Aorta (tissue), 5 donors: ENCODE data around the gene EMC10. TPM values are rescaled to one million over a fixed set of nuclear protein-coding genes. Genes with fewer than 3 reads are reported as not detected.

Experiments used
- ATAC-seq: fragments of 200-7000 bp; cut with Tn5 transposase; one replicate; pipeline ENCODE4 v1.9.1; 2022; ENCODE audit warnings: moderate library complexity; ENCODE audit not compliant: low FRiP score
- DNase-seq, 2 donors: peaks; one replicate each; pipeline ENCODE4 v3.0.0-alpha.2; 2020
- H3K27ac ChIP-seq, 2 donors: one replicate each; pipeline ENCODE4 v1.5.1; 2013; ENCODE audit warnings: low read length in 2 of 2, mild to moderate bottlenecking in 2 of 2, moderate library complexity in 2 of 2, control low read depth in 1 of 2, inconsistent platforms in 1 of 2, low read depth in 1 of 2
- H3K27me3 ChIP-seq, 2 donors: one replicate each; pipeline ENCODE4 v1.6.1; 2013; ENCODE audit warnings: control low read depth in 1 of 2, low read length in 1 of 2, mild to moderate bottlenecking in 1 of 2, moderate library complexity in 1 of 2; ENCODE audit not compliant: insufficient read depth in 2 of 2, control insufficient read depth in 1 of 2
- H3K36me3 ChIP-seq, 2 donors: one replicate each; pipeline ENCODE4 v1.6.1; 2013; ENCODE audit warnings: control low read depth in 1 of 2, low read length in 1 of 2, mild to moderate bottlenecking in 1 of 2; ENCODE audit not compliant: insufficient read depth in 2 of 2, control insufficient read depth in 1 of 2
- H3K4me1 ChIP-seq, 2 donors: one replicate each; pipeline ENCODE4 v1.6.1; 2013; ENCODE audit warnings: low read length in 2 of 2, control low read depth in 1 of 2, mild to moderate bottlenecking in 1 of 2, moderate library complexity in 1 of 2; ENCODE audit not compliant: insufficient read depth in 2 of 2, control insufficient read depth in 1 of 2
- H3K4me3 ChIP-seq, 2 donors: one replicate each; pipeline ENCODE4 v1.5.1; 2013; ENCODE audit warnings: low read length in 2 of 2, control low read depth in 1 of 2, mild to moderate bottlenecking in 1 of 2
- H3K9me3 ChIP-seq: one replicate; pipeline ENCODE4 v1.6.1; 2013; ENCODE audit warnings: mild to moderate bottlenecking, low read length; ENCODE audit not compliant: control insufficient read depth
- WGBS, 2 donors: extraction: QIAGEN DNeasy Blood & Tissue Kit; methylation state at CpG; one replicate each; pipeline ENCODE4 v1.1.7; 2013; 5-methylcytosine and 5-hydroxymethylcytosine counted together
- intact Hi-C, 2 donors: fragments of 100-400 bp; cut with DNase I; formaldehyde crosslinking; loops; one replicate each; pipeline versions ENCODE4 v1.14.2 to v1.15.0; 2022
- polyA plus RNA-seq, 2 donors: library from polyadenylated mRNA; stranded (reverse); fragments of 200-250 nt; gene quantifications; one replicate each; pipeline ENCODE4 v1.2.3, GENCODE V29; 2013
- total RNA-seq, 2 donors: library from RNA; stranded (reverse); fragmentation: NEBNext Ultra II Directional; extraction: Animal tissue kit (Norgen Biotek cat#: 25700); gene quantifications; one replicate each; pipeline ENCODE4 v1.2.1, GENCODE V29; 2021
- donor health status: healthy with polysubstance abuse.
- donor health status: Bipolar disorder and iron deficiency.
- donor health status: DM: no; HTN: no; CAD: no.
- donor health status: DM: no; HTN: no; CAD: no.
- donor health status: DM: yes; HTN: yes; CAD: no.

Gene EMC10
- total and polyA plus RNA-seq, 4 donors = 65.2 to 111 (median 83.1) TPM

GRCh38 chr19:50479761-50480251 lies 3.5 kb downstream of the EMC10 start:
- intact Hi-C loops = no loop called here
- WGBS, 2 donors = 93 to 95% methylated on average over 16 of the region's 16 CpGs
- Histone ChIP-seq H3K4me1 (no peaks in the 10 kb centered on the region), H3K36me3 (peaks cover 4% of the 10 kb centered on the region in 2 donors), H3K9me3 (no peaks in the 10 kb centered on the region), H3K27ac (no peak overlapping the region), H3K27me3 (no peaks in the 10 kb centered on the region), H3K4me3 (no peak overlapping the region)
- ATAC-seq = no peak
- peak in 1 of 2 donors; percentile 55 for DNase-seq

- Histone ChIP-seq H3K36me3 (peaks cover 4% of the 10 kb centered on the region in 2 donors), H3K4me3 (no peak overlapping the region), H3K27me3 (no peaks in the 10 kb centered on the region), H3K9me3 (no peaks in the 10 kb centered on the region), H3K27ac (no peak overlapping the region), H3K4me1 (no peaks in the 10 kb centered on the region)
- intact Hi-C loops = no loop called here
- 87 to 90% methylated on average over 33 to 37 of the region's 37 CpGs for WGBS, 2 donors
- no peak for ATAC-seq
- peak in 1 of 2 donors; percentile 61 for DNase-seq
Observed at GRCh38 chr19:50480281-50481111, 4.2 kb downstream of the EMC10 start.

GRCh38 chr19:50481351-50482149 lies 5.2 kb downstream of the EMC10 start:
- no peak for ATAC-seq
- Histone ChIP-seq H3K4me1 (no peaks in the 10 kb centered on the region), H3K9me3 (no peaks in the 10 kb centered on the region), H3K36me3 (peaks cover 4% of the 10 kb centered on the region in 2 donors), H3K27ac (no peak overlapping the region), H3K4me3 (no peak overlapping the region), H3K27me3 (no peaks in the 10 kb centered on the region)
- intact Hi-C loops = no loop called here
- 92% methylated on average over 25 to 27 of the region's 27 CpGs for WGBS, 2 donors
- peak; percentile 33 to 69 for DNase-seq

GRCh38 chr19:50482271-50482855 lies 6.1 kb downstream of the EMC10 start:
- intact Hi-C loops = no loop called here
- peaks cover 4% of the 10 kb centered on the region in 2 donors for H3K36me3 ChIP-seq
- WGBS, 2 donors = 73 to 78% methylated on average over 15 to 16 of the region's 16 CpGs

GRCh38 chr19:50482916-50483315 lies 6.6 kb downstream of the EMC10 start:
- H3K9me3 ChIP-seq = no peaks in the 10 kb centered on the region
- H3K36me3 ChIP-seq = peaks cover 4% of the 10 kb centered on the region in 2 donors
- H3K27me3 ChIP-seq = no peaks in the 10 kb centered on the region
- WGBS, 2 donors = 53 to 59% methylated on average over 10 of the region's 10 CpGs
- H3K4me3 ChIP-seq = no peak overlapping the region
- no peak for ATAC-seq
- peak in 1 of 2 donors; percentile 36 for DNase-seq
- H3K27ac ChIP-seq = no peak overlapping the region
- intact Hi-C loops = no loop called here
- no peaks in the 10 kb centered on the region for H3K4me1 ChIP-seq

More at GRCh38 chr19:50482271-50482855, 6.1 kb downstream of the EMC10 start:
- H3K9me3 ChIP-seq = no peaks in the 10 kb centered on the region
- ATAC-seq = no peak
- H3K4me1 ChIP-seq = no peaks in the 10 kb centered on the region
- H3K27me3 ChIP-seq = no peaks in the 10 kb centered on the region
- no peak overlapping the region for H3K27ac ChIP-seq
- no peak overlapping the region for H3K4me3 ChIP-seq
- peak; percentile 27 to 48 for DNase-seq

GRCh38 chr19:50485284-50485955 lies 9.1 kb downstream of the EMC10 start:
- Histone ChIP-seq H3K4me3 (no peak overlapping the region), H3K36me3 (peaks cover 2 to 4% of the 10 kb centered on the region in 2 donors), H3K9me3 (no peaks in the 10 kb centered on the region), H3K27me3 (no peaks in the 10 kb centered on the region), H3K4me1 (no peaks in the 10 kb centered on the region), H3K27ac (no peak overlapping the region)
- intact Hi-C loops = no loop called here
- 83 to 88% methylated on average over 10 of the region's 10 CpGs for WGBS, 2 donors
- ATAC-seq (no peak), DNase-seq (peak in 1 of 2 donors; percentile 27)

- 74 to 77% methylated on average over 18 of the region's 18 CpGs for WGBS, 2 donors
- DNase-seq = peak in 1 of 2 donors; percentile 74
- Histone ChIP-seq H3K36me3 (peaks cover 0 to 4% of the 10 kb centered on the region in 2 donors), H3K4me1 (no peaks in the 10 kb centered on the region), H3K9me3 (no peaks in the 10 kb centered on the region), H3K27ac (no peak overlapping the region), H3K27me3 (no peaks in the 10 kb centered on the region), H3K4me3 (no peak overlapping the region)
- no peak for ATAC-seq
- intact Hi-C loops = no loop called here
Observed at GRCh38 chr19:50486823-50487515, 10.7 kb downstream of the EMC10 start.
